GM21447 (cell line): ENCODE data around the gene PAX8.

ENCODE experiments used
- ATAC-seq: cut with Tn5 transposase; IDR thresholded peaks from one replicate; pipeline ENCODE4 v1.9.1; 2021; ENCODE audit not compliant: unreplicated experiment

Gene PAX8

GRCh38 chr2:113209011-113209645, 69.6 kb downstream of the PAX8 start:
- no peak for ATAC-seq

GRCh38 chr2:113208396-113208795, 70.3 kb downstream of the PAX8 start:
- ATAC-seq, result no peak

GRCh38 chr2:113207021-113207420, 71.7 kb downstream of the PAX8 start:
- no peak for ATAC-seq

GRCh38 chr2:113206251-113206650, 72.5 kb downstream of the PAX8 start:
- ATAC-seq, result no peak

GRCh38 chr2:113203901-113204519, 74.7 kb downstream of the PAX8 start:
- ATAC-seq, result peak; percentile 76

GRCh38 chr2:113203217-113203530, 75.5 kb downstream of the PAX8 start:
- ATAC-seq, result no peak

- ATAC-seq, result no peak
These were observed 76.2 kb downstream of the PAX8 start for GRCh38 chr2:113202305-113203216.

GRCh38 chr2:113201496-113202304, 77.0 kb downstream of the PAX8 start:
- no peak for ATAC-seq

GRCh38 chr2:113200736-113201490, 77.8 kb downstream of the PAX8 start:
- ATAC-seq, result no peak

- no peak for ATAC-seq
These were observed 78.5 kb downstream of the PAX8 start for GRCh38 chr2:113200236-113200635.

GRCh38 chr2:113198790-113199612, 79.7 kb downstream of the PAX8 start:
- peak; percentile 60 for ATAC-seq

GRCh38 chr2:113198048-113198789, 80.5 kb downstream of the PAX8 start:
- ATAC-seq, result no peak

- ATAC-seq, result no peak
These were observed 81.2 kb downstream of the PAX8 start for GRCh38 chr2:113197347-113198047.

- no peak for ATAC-seq
These were observed 81.9 kb downstream of the PAX8 start for GRCh38 chr2:113196839-113197238.

GRCh38 chr2:113195923-113196501, 82.7 kb downstream of the PAX8 start:
- no peak for ATAC-seq

GRCh38 chr2:113192459-113193100, 86.1 kb downstream of the PAX8 start:
- ATAC-seq, result no peak

GRCh38 chr2:113190871-113191270, 87.8 kb downstream of the PAX8 start:
- no peak for ATAC-seq
